GM12878 (cell line): ENCODE data around the gene SUSD1.

Experiments
- CEBPB ChIP-seq, 2 experiments: fragments of 150-350 bp in 1 of 2; IDR thresholded peaks; 2 replicates each; pipeline ENCODE4 v1.6.1; 2012 to 2014; ENCODE audit warnings: low read depth in 2 of 2, low read length in 2 of 2, borderline replicate concordance in 1 of 2, inconsistent platforms in 1 of 2
- GABPA ChIP-seq: IDR thresholded peaks from 2 replicates; pipeline ENCODE4 v1.6.1; 2014; ENCODE audit warnings: antibody characterized with exemption, low read depth, mild to moderate bottlenecking, inconsistent platforms
- POLR2A ChIP-seq: IDR thresholded peaks from 2 replicates; pipeline ENCODE4 v1.6.1; 2011; ENCODE audit warnings: low read depth, mild to moderate bottlenecking, low read length
- TF ChIP-seq, protein P1 (sequence below): IDR thresholded peaks from 2 replicates; pipeline ENCODE4 v1.6.1; 2012; ENCODE audit warnings: mild to moderate bottlenecking, low read depth, low read length

DNA sequence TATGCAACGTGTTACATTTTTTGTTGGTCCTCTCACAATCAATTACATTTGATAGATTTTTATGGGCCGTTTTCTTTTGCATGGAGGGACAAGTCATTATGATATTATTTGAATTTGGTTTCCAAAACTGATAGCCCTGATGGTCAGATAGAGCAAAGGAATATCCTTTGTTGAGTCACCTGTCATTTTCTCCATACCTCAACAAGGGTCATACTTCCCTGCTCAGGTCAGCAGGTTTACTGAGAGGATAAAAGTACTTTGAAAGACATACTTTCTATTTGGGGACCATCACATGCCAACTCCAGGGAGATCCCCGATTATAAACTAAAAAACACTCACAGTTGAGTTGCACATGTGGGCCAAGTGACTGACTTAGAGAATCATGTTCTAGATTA is 132.9 kb downstream of the SUSD1 start:
- TF ChIP-seq POLR2A (no peak), CEBPB (IDR thresholded peaks at IDR 0.05; ENCODE audit: borderline replicate concordance in 1 of 2, low read depth in 2 of 2, low read length in 2 of 2) (no peak), GABPA (no peak)
- TF ChIP-seq, protein P1, sequence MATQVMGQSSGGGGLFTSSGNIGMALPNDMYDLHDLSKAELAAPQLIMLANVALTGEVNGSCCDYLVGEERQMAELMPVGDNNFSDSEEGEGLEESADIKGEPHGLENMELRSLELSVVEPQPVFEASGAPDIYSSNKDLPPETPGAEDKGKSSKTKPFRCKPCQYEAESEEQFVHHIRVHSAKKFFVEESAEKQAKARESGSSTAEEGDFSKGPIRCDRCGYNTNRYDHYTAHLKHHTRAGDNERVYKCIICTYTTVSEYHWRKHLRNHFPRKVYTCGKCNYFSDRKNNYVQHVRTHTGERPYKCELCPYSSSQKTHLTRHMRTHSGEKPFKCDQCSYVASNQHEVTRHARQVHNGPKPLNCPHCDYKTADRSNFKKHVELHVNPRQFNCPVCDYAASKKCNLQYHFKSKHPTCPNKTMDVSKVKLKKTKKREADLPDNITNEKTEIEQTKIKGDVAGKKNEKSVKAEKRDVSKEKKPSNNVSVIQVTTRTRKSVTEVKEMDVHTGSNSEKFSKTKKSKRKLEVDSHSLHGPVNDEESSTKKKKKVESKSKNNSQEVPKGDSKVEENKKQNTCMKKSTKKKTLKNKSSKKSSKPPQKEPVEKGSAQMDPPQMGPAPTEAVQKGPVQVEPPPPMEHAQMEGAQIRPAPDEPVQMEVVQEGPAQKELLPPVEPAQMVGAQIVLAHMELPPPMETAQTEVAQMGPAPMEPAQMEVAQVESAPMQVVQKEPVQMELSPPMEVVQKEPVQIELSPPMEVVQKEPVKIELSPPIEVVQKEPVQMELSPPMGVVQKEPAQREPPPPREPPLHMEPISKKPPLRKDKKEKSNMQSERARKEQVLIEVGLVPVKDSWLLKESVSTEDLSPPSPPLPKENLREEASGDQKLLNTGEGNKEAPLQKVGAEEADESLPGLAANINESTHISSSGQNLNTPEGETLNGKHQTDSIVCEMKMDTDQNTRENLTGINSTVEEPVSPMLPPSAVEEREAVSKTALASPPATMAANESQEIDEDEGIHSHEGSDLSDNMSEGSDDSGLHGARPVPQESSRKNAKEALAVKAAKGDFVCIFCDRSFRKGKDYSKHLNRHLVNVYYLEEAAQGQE = no peak
